HG03342 (cell line): ENCODE data around the gene CFAP92.
A peak's percentile ranks its signal among the peaks of the same experiment; 100 is the strongest.

Experiments used
- ATAC-seq: cut with Tn5 transposase; IDR thresholded peaks from one replicate; pipeline ENCODE4 v1.9.1; 2021; ENCODE audit warnings: mild to moderate bottlenecking, moderate library complexity; ENCODE audit not compliant: unreplicated experiment

Gene CFAP92, protein sequence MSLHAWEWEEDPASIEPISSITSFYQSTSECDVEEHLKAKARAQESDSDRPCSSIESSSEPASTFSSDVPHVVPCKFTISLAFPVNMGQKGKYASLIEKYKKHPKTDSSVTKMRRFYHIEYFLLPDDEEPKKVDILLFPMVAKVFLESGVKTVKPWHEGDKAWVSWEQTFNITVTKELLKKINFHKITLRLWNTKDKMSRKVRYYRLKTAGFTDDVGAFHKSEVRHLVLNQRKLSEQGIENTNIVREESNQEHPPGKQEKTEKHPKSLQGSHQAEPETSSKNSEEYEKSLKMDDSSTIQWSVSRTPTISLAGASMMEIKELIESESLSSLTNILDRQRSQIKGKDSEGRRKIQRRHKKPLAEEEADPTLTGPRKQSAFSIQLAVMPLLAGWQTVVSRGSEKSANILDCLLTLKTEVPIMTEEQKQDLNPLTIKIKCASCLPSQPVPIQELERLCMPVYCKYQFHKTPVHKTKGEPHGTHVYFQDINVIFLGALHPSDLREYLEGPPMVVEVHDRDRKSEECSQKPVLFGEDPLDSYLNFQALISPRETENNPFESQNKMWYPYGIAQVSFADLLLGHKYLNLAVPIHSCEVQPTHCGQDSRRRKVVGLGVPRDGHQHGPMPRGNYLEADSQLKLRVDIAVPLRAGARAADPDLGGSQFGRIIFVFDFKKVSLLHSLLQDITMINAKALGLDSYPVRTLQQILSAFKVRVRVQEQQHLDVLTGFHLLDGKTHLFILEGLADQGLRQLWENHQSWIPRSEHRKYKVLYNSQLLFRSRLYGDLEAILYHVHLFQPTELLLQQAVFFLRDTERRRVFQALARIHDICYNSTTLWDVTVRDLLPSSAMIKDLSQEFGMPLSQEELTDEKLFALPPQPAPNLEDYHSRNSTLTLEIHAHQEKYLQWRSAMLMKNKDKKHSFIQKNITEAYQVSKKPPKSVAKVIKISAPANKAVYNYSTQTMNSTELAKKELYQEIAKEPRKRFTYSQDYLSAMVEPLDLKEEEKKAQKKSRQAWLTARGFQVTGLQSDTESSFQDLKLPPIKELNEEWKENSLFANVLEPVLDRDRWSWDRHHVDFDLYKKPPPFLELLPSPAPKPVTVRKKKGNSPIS

DNA sequence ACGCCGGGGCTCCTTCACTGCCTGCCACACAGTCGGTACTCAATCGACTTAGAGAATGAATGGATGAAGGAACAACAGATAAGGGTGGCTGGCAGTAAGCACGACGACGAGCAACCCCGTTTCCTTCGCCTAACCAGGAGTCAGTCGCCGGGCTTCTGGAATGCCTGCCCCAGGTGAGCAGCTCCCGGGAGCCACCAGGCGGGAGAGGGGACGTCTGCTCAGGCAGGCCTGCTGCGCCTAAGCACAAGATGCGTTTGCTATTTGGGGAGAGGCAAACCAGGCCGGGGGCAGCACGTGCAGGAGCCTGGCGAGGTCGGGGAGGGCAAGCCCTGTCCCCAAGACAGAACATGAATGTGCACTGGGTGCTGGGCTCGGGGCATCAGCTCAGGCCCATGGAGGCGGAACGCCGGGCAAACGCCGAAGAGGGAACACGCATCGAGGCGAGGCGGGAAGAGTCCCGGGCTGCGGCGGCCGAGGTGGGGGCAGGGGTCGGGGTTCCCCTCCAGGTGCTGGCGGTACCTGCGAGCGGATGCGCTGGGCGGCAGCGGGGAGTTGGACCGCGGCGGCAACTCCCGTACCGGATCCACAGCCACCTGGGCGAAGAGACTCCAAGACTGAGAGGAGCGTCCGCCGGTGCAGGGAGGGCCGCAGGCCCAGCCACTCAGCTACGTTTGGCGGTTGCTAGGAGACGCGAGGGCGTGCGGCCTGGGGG lies at the start of gene CFAP92:
Gene CFAP92, minus strand, starts transcription at position 616 of the 712 bp plus-strand sequence. CDS start 772 bp downstream, outside the sequence.
- peak; percentile 89 for ATAC-seq

DNA sequence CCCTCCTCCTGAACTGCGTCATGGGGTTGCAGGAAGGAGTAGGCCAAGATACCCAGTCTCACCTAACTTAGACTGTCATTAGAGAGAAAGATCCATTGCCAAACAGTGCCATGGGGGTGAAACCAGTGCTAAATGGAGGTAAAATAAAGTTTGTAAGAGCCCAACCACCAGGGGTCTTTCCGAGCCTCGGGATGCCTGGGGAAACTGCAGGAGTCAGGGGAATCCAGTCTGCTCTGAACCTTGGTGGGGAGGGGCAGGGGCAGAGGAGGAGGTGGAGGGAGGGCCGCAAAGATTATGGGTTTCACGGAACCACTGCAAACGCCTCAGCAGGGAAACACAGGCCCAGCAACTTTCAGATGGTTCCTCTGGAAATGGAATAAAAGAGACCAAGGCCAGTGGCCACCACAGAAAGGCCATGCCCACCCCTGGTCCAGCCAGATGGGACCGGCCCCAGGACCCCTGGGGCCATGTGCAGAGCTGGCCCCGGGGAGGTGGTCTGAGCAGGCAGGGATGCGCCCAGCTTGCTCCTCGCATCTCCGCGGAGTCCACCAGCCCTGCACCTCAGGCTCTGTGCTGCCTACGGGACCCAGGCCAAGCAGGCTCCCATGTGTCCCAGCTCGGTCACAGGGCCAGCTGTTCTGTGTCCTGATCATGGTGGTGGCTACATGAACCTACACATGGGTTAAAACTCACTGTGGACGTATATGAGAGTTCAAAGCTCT lies 46.9 kb upstream of the CFAP92 start:
- no peak for ATAC-seq

DNA sequence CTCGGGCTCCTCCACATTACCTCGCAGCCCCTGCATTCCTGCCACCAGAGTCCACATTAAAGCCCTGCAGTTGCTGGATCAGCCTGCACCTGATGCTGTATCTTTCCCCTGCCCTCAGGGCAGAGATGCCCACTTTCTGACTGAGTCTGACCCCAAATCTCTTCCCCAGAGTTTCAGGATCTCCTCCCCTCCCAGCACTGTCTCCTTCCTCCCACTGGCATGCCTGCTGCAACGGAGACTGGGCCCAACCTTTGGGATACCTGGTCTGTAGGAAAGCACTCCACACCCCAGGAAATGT lies 46.1 kb upstream of the CFAP92 start:
- no peak for ATAC-seq

DNA sequence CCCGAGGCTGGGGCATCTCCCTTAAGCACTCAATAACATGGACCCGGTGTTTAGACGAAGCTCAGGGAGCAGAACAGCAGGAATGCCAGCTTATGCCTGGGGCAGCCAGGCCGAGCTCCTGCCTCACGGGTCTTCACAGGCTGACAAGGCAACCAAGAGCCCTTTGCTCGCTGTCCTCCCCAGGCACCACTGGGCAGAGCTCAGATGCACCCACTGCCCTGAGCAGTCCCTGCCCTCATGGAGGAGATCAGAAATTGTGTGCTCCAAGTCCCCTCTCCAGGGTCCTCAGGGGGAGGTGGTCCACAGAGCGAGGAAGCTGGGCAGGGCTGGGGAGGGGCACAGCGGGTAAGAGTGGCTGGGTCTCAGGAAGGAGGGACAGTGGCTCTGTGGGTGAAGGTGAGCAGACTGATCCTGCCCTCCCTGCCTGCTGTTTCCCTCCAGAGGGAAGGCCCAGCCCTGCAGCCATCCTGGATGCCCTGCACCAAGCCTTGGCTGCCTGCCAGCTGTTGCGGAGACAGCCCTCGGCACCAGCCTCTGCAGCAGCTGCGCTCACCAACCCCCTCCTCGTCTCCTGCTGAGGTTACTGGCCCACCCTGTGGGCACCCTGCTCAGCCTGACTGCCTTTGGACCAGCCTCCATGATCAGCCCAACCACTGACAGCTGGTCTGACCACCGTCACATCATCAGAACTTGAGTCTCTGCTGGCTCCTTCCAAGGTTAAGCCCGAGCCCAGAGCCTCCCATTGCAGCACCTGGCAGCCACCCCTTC lies 45.6 kb upstream of the CFAP92 start:
- no peak for ATAC-seq

DNA sequence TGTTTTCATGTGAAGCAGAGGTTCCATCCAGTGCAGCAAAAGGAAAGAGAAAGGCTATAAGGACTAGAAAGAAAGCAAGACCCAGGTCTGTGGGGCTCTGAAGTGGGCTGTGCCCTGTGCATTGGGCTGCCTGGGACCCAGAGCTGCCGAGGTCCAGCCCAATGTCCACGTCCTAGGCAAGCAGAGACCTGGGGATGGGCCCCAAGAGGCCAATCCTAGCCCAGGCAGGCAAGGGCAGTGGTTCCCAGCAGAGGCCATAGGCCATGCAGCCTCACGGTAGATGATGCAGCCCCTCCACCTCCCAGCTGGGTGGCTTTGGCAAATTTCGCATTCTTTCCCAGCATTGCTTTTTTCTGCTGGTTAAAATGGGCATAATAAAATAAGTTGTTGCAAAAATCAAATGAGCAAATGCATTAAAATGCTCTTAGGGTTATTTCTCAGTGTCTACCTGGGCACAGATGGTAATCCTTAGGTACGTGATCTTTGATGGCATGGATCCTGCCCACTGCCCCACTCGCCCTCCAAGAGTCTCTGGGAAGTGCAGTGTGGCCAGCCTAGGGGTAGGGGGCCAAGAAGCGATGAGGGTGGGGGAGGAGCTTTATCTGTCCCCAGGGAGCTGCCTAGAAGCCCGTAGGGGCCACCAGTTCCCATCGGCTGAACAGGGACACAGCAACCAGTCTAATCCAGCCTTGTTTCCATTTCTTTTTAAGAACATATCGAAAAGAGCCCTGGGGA lies 44.4 kb upstream of the CFAP92 start:
- no peak for ATAC-seq

DNA sequence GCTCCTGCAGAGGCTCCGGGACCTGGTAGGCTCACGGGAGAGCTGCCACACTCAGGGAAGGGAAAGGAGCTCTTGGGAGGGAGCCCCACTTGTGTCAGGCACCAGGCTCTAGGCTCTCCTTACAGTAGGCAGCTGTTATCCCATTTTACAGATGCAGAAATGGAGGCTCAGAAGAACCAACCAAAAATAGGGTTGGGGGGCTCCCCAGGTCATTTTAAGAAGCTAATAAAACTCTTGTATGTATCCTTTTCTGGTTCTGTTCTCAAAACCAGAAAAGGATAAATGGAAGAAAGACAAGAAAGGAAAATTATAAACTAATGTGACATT lies 43.2 kb upstream of the CFAP92 start:
- no peak for ATAC-seq

DNA sequence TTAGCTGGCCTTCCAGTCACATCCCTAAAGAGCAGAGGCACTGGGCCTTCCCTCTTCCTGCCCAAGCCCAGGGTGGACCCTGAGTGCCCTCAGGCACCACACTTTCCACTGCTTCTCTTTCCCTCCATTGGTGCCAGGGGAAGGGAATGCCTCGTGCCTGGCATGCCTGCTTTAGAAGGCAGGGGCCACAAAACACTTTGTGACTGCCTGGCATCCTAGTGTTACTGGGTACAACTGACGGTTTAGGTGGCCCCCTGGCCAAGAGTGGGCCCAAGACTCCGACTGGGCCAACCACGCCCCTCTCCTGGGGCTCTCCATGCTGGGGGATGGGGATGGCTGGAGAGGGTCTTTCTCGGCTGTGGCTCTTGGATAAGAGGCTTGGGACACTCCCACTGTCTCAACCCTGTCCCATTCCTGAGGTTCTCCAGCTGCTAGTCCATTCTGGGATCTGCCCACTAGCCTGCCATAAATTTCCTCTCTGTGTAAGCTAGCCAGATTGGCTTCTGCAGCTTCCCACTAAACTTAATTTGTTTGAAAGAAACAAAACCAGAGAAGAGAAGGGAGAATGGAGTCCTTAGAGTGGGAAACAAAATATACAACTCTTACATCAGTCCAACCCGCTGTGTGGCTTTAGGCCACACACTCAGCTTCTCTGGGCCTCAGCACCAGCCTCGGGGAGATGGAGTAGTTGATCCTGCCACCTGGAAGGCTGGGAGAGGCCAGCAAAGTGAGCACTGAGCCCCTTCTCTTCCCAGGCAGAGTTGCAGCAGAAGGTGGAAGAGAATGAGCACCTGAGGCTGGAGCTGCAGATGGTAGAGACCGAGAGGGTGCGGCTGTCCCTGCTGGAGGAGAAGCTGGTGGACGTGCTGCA lies 42.6 kb upstream of the CFAP92 start:
- ATAC-seq, result no peak

DNA sequence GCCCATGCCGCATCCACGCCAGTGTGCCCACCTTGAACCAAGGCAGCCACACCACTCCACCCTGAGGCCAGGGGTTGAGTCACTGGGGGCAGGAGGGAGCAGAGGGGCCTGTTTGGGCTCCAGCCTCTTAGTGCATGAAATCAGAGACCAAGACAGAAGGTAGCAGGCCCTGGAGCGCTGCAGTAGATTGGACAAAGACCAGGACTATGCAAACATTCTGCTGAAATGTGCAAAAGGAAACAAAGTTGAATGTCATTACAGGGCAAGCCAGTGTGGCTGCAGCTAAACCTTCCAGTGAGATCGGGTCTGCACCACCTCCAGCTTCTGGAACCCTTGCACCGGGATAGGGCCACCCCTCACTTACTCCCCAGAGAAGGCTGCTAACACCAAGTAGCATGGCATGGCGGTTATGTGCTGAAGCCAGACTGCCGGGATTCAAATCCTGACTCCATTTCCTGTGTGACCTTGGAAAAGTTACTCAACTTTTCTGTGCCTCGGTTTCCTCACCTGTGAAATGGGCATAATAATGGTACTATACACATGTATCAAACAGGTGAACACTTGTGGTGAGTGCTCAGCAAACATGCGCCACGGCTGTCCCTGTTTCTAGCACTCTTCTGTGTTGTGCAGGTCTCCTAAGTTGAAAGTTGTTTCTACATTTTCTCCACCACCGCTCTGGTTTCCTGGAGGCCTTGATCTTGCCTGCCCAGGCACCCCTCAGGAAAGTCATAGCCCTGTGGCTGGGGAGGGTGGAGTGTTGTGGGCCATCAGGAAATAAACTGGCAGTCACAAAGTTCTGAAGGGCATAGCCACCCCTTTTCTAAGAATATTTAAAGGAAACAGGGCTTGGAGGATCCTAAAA lies 41.7 kb upstream of the CFAP92 start:
- ATAC-seq, result no peak

DNA sequence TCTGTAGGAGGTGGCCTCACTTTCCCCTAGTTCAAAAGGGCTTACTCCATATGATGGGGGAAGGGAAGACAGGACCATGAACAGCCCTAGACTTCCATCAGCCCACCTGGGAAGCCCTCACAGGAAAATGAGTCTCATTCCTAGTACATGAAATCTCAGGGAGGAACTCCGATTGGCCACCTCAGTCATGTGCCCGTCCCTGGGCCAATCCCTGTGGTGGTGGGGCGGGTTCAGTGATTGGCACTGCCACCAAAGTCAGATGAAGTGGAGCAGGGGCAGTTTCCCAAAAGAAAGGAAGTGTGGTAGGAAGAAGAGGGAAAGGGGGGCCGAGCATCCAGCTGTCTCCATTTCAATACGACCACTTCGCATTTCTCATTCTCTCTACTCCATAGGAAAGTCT lies 40.8 kb upstream of the CFAP92 start:
- ATAC-seq, result no peak

DNA sequence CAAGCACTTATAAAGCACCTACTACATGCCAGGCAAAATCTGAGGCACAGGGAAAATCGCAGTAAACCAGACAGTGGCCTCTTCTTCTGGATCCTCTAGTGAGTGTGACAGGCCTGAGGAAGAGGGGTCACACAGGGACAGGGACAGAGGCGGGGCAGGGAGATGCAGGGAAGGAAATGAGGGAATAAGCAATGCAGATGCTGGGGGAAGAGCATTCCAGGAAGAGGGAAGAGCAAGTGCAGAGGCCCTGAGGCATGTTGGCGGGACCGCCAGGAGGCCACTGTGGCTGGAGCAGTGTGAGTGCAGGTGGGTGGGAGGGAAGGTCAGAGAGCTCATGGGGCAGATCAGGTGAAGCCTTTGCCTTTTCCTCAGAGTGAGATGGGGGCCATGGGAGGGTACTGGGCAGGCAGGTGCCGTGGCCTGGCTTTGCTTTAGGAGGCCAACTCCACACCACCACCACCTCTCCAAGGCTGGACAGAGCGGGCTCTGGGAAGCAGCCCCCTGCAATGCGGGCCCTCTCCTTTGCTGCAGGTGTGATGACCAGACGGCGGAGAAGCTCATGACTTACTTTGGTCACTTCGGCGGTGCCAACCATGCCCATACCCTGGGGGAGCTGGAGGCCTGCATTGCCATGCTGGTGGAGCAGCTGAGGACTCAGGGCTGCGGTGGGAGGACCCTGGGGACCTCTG lies 39.9 kb upstream of the CFAP92 start:
- no peak for ATAC-seq

DNA sequence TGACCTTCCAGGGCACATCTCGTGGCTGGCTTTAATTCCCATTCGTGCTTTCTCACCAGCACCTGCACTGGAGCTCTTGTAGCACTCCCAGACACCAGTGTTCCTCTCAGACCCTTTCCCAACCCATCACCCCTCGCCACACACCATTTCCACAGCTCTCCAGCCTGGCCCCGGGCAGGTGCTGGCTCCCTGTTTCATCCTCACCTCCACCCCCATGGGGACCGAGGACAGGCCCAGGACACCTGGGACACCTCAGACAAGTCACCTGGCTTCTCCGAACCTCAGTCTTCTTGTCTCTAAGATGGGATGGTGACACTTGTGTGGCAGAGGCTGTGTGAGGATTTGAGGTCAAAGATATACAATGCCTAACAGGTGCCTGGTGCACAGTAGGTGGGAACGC lies 39.3 kb upstream of the CFAP92 start:
- ATAC-seq, result no peak

DNA sequence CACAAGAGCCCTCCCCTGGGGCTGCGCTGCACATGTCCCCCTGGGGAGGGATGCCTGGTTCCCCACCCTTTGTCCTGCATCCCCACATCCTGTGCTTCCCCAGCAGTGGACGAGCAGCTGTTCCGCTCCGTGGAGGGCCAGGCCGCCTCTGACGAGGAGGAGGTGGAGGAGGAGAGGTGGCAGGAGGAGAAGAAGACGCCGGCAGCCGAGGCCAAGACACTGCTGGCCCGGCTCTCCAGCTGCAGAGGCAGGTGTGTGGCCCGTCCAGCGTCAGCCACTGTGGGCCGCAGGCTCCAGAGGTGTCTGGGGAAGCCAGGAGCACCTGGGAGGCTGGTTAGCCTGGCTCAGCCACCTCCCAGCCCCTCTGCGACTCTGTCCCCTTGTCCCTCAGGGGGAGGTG lies 38.8 kb upstream of the CFAP92 start:
- no peak for ATAC-seq

DNA sequence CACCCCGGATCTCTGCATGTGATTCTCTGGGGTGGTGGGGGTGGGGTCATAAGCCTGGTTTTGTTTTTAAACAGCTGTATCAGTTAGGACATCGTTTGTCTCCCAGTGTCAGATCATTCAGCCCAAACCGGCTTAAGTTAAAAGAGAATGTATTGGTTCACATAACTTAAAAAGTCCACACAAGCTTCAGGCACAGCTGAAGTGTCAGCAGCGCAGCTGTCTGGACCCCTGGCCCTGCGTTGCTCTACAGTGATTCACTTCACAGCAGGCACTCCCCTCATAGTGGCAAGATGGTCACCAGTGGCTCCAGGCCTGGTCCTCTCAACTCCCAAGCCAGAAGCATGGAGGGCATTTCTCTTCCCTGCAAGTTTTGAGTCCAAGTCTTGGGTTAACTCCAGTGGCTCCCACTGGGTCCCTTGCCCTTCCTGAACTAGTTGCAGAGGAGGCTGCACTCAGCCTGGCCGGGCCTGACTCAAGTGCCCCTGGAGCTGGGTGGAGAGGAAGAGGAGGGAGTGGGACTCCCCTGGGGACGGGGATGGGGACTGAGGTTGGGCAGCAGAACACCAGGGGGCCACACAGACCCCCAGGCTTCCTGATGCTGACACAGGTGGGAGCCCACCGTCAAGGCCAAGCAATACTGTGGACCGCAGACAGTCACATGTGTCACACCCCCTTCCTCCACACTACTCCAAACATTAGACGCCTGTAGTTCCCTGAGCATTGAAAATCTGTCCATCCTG lies 37.8 kb upstream of the CFAP92 start:
- ATAC-seq, result no peak

DNA sequence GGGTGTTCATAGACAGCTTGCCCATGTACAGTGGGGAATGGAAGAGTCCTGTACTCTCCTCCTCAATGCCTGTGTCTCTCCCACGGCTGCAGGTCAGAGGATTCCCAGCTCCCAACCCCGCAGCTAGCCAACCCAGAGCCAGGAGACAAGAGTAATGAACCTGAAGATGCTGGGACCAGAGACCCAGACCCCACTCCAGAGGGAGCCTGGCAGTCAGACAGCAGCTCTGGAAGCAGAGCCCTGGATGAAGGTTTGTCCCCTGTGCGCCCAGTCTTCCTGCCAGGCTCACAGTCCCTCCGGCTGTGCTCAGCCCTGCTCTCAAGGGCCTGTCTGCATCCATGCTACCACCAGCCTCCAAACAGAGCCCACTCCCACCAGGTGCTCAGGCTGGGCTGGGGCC lies 36.7 kb upstream of the CFAP92 start:
- no peak for ATAC-seq

DNA sequence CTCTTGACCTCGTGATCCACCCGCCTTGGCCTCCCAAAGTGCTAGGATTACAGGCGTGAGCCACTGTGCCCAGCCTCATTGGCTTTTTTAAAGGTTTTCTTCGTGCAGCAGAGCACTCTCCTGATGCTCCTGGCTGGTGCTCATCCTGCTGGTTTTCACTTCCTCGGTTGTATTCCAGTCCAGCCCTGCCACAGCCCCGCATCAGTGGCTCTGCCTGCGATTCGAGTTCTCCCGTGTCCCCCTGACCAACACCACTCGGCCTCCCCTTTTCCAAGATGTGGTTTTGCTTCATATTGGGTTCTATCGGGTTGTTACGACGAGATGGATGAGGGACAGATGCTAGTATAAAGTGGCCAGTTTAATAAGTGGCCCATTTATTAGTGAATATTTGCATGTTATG lies 35.0 kb upstream of the CFAP92 start:
- no peak for ATAC-seq

DNA sequence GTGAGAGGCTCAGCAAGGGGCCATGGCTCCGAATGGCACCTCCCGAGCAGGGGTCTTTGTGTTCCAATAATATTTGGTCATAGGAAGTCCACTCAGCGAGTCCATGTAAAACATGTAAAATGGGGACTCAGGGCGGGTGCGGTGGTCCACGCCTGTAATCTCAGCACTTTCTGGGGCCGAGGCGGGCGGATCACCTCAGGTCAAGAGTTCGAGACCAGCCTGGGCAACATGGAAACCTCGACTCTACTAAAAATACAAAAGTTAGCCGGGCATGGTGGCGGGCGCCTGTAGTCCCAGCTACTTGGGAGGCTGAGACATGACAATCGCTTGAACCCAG lies 33.6 kb upstream of the CFAP92 start:
- no peak for ATAC-seq
